AG04449 (cell line): ENCODE results near the gene ZNF468.
A peak's percentile ranks its signal among the peaks of the same experiment; 100 is the strongest.
"Not testable (repeated sequence)": the region's sequence is repeated elsewhere in the genome, so short reads cannot be mapped to it uniquely, and the experiment has no call there.

Experiments used
- CTCF ChIA-PET: fragments of 350-600 bp; formaldehyde crosslinking; extraction: SDS; loops from one replicate; lab custom pipeline; 2021; ENCODE audit warnings: antibody characterized with exemption; lab: Yijun Ruan, JAX
- POLR2A ChIA-PET: fragments of 400-600, 350-600 bp; formaldehyde crosslinking; extraction: SDS; loops from one replicate; lab custom pipeline; 2020; ENCODE audit warnings: antibody characterized with exemption, inconsistent platforms; lab: Yijun Ruan, JAX
- DNase-seq: peaks from one replicate; pipeline ENCODE4 v3.0.0-alpha.2; 2010; ENCODE audit warnings: low read depth, low spot score
- H3K4me3 ChIP-seq: 2 replicates; pipeline ENCODE4 v1.5.1; 2011; ENCODE audit warnings: low read depth, mild to moderate bottlenecking, control low read depth, low read length
- TF ChIP-seq, protein P1 (sequence below): IDR thresholded peaks from one replicate; pipeline ENCODE4 v1.5.1; 2011; ENCODE audit warnings: mild to moderate bottlenecking, moderate library complexity, low read length, control low read depth, inconsistent platforms; ENCODE audit not compliant: insufficient read depth; ENCODE audit errors: missing control alignments

ZNF468 gene

DNA sequence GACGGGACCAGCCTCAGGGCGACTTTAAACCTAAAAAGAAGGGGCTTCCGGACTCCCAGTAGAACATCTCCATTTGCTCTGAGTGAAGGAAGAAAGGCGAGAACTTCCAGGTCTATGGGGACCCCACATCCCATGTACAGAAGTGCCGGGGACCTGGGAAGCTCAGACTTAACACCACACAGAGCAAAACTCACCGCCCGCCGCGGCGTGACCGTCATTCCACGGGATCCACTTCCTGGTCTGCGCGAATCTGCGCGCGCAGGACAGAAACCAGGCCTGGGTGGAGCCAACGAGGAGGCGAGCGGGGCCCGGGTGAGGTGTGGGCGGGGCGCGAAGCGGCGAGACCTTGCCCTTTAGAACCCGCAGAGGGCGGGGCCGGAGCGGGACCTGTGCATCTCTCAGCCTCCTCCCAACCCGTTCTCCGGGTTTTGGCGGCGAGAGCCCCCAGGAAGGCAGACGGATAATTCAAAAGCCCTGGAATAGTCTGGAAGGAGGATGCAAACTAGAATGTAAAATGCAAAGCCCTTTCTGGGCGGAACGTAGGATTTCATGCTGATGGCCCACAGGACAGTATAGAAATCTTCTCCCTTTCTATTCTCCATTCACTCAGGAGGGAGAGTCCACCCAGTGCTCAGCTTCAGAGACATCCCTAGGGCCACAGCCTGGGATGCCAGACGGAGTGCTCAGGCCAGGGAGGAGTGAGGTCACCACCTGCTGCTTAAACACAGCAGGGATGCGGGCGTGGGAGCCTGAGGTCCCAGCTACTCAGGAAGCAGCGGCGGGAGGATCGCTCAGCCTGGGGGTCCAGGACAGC, at the start of gene ZNF468:
Gene ZNF468 (minus strand): TSS at position 242 of the 814 bp plus-strand sequence. CDS start 3,347 bp downstream, outside the sequence.
- CTCF ChIA-PET, POLR2A ChIA-PET, DNase-seq: not testable (repeated sequence)
- peak within 1 kb of the TSS; percentile 69 for H3K4me3 ChIP-seq

- DNase-seq, H3K4me3 ChIP-seq, CTCF ChIA-PET, POLR2A ChIA-PET: not testable (repeated sequence)
Measured at GRCh38 chr19:52904052-52904780, 46.8 kb upstream of the ZNF468 start.

GRCh38 chr19:52901842-52902241, 44.4 kb upstream of the ZNF468 start:
- no peak for DNase-seq
- TF ChIP-seq, protein P1, sequence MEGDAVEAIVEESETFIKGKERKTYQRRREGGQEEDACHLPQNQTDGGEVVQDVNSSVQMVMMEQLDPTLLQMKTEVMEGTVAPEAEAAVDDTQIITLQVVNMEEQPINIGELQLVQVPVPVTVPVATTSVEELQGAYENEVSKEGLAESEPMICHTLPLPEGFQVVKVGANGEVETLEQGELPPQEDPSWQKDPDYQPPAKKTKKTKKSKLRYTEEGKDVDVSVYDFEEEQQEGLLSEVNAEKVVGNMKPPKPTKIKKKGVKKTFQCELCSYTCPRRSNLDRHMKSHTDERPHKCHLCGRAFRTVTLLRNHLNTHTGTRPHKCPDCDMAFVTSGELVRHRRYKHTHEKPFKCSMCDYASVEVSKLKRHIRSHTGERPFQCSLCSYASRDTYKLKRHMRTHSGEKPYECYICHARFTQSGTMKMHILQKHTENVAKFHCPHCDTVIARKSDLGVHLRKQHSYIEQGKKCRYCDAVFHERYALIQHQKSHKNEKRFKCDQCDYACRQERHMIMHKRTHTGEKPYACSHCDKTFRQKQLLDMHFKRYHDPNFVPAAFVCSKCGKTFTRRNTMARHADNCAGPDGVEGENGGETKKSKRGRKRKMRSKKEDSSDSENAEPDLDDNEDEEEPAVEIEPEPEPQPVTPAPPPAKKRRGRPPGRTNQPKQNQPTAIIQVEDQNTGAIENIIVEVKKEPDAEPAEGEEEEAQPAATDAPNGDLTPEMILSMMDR = no peak
- POLR2A ChIA-PET = no interaction called here
- no peak overlapping the region for H3K4me3 ChIP-seq
- CTCF ChIA-PET = no interaction called here

- H3K4me3 ChIP-seq, POLR2A ChIA-PET, DNase-seq: not testable (repeated sequence)
- CTCF ChIA-PET = interaction anchor here (1.5 kb wide), 1 partner anchor 95 kb away, joined by 3 read pairs; no protein-coding TSS in a partner anchor
Measured at GRCh38 chr19:52898596-52898995, 41.2 kb upstream of the ZNF468 start.

- H3K4me3 ChIP-seq = peak overlapping the region; percentile 89
- POLR2A ChIA-PET = no interaction called here
- no peak for DNase-seq
- TF ChIP-seq, protein P1 = no peak
- CTCF ChIA-PET = interaction anchor here (1.5 kb wide), 1 partner anchor 96 kb away, joined by 3 read pairs; no protein-coding TSS in a partner anchor
Measured at GRCh38 chr19:52898101-52898500, 40.7 kb upstream of the ZNF468 start.

DNA sequence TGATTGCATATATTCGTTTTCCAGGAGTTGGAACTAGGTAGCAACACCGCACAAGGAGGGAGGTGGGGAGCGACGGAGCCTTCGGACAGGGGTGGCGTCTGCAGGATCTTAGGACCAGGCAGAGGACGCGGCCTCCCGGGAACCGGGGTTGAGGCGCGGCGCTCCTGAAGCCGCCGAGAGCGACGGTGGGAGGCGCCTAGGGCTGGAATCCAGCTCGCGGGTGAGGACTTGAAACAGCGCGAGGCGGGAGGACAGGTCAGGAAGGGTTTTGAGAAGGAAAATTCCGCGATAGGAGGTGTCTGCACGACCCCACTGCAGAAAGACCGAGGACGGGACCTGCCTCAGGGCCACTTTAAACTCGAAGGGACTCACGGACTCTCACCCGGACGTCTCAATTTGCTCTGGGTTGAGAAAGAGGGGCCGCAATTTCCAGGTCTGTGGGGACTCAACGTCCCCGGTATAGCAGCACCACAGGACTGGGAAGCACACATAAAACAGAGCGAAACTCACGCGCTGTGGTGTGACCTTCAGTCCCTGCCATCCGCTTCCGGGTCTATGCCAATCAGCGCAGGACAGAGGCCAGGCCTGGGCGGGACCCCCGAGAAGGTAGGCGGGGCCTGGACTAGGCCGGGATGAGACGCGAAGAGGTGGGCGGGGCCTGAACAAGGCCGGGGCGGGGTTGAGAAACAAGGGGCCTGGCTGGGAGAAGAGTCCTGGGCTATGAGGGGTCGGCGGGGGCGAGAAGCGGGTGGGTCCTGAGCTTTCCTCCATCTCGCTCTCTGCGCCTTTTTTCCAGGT, 39.9 kb upstream of the ZNF468 start, which contains the start of gene ZNF320:
Gene ZNF320 (minus strand): TSS at position 498 of the 798 bp plus-strand sequence. CDS start 7,380 bp downstream, outside the sequence.
- H3K4me3 ChIP-seq = peak within 1 kb of the TSS; percentile 89
- TF ChIP-seq, protein P1 = no peak
- ChIA-PET CTCF (interaction anchor here (0.7 to 1.5 kb wide), 2 partner anchors 11 to 97 kb away, joined by 3 to 4 read pairs; no protein-coding TSS in a partner anchor), POLR2A (interaction anchor here (0.6 kb wide), 1 partner anchor 383 kb away, joined by 3 read pairs; no protein-coding TSS in a partner anchor)
- peak; percentile 49 for DNase-seq

DNA sequence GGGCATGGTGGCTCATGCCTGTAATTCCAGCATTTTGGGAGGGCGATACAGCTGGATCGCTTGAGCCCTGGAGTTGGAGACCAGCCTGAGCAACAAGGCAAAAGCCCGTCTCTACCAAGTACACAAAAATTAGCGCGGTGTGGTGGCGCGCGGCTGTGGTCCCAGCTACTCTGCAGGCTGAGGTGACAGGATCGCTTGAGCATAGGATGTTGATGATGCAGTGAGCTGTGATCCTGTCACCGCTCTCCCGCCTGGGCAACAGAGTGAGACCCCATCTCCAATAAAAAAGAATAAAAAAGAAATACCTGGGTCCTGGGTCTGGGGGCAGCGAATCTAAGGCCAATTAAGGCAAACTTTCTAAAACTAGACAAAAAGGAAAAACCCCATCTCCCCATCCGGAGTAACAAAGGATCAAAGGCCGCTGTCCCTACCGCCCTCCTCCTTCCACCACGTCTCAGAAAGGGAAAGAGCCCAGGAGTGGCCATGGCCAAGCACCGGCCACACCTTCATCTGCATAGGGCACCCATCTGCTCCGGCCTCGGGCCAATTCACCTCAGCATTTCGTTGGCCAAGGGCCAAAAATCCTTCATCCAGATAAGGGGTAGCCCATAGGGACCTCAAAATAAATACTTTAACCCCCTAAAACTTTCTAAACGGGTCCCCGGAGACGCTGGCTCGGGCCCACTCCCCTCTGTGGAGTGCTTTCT, 39.2 kb upstream of the ZNF468 start:
- peak overlapping the region; percentile 89 for H3K4me3 ChIP-seq
- TF ChIP-seq, protein P1 = no peak
- CTCF ChIA-PET = no interaction called here
- POLR2A ChIA-PET = interaction anchor here (0.6 kb wide), 1 partner anchor 383 kb away, joined by 3 read pairs; no protein-coding TSS in a partner anchor
- no peak for DNase-seq
